Endothelial cell of umbilical vein (primary cell): ENCODE results near the gene REEP1. TPM values are rescaled to one million over a fixed set of nuclear protein-coding genes. Genes with fewer than 3 reads are reported as not detected.

Experiments
- BruUV-seq: library from RNA; stranded (reverse); fragments of 400-500 nt; replicated peaks from 2 replicates; lab custom pipeline; 2021; lab: Mats Ljungman, UMichigan
- CTCF ChIA-PET: fragments of 300-600, 350-600 bp; sonication (Branson Sonifier 250); formaldehyde crosslinking; loops from one replicate; lab custom pipeline; 2021; ENCODE audit warnings: antibody characterized with exemption, inconsistent platforms; lab: Charles Lee
- POLR2A ChIA-PET: fragments of 300-600, 350-600 bp; sonication (Branson Sonifier 250); formaldehyde crosslinking; loops from one replicate; lab custom pipeline; 2021; ENCODE audit warnings: antibody characterized with exemption, inconsistent platforms; lab: Charles Lee
- DNase-seq: peaks from one replicate; pipeline ENCODE4 v3.0.0-alpha.2; 2011; ENCODE audit warnings: low read depth, low spot score
- FAIRE-seq: peaks from 2 replicates; lab custom pipeline; 2011; peaks lifted over from hg19 to GRCh38; lab: Jason Lieb, UNC
- H2AFZ ChIP-seq: 2 replicates; pipeline ENCODE4 v1.6.0; 2012; ENCODE audit warnings: low read depth, low read length, control low read depth, inconsistent platforms
- H3K27ac ChIP-seq: 2 replicates; pipeline ENCODE4 v1.5.1; 2011; ENCODE audit warnings: low read depth, mild to moderate bottlenecking, control low read depth, low read length, moderate library complexity; ENCODE audit not compliant: insufficient read depth
- H3K27me3 ChIP-seq, 2 experiments: 2 replicates each; pipeline versions ENCODE4 v1.6.0 to v1.6.1; 2011; ENCODE audit warnings: low read length in 2 of 2, mixed read lengths in 1 of 2; ENCODE audit not compliant: control insufficient read depth in 2 of 2, insufficient read depth in 2 of 2
- H3K36me3 ChIP-seq, 2 experiments: 2 replicates in 1 of 2; 3 replicates in 1 of 2; pipeline ENCODE4 v1.5.1; 2011; ENCODE audit warnings: low read length in 2 of 2, mild to moderate bottlenecking in 1 of 2, moderate library complexity in 1 of 2; ENCODE audit not compliant: control insufficient read depth in 2 of 2, insufficient read depth in 2 of 2; ENCODE audit errors: extremely low read depth in 1 of 2
- H3K4me1 ChIP-seq: 3 replicates; pipeline ENCODE4 v1.5.1; 2011; ENCODE audit warnings: mild to moderate bottlenecking, low read length; ENCODE audit not compliant: control insufficient read depth, insufficient read depth; ENCODE audit errors: extremely low read depth
- H3K4me2 ChIP-seq: 2 replicates; pipeline ENCODE4 v1.6.1; 2011; ENCODE audit warnings: low read length, control low read depth, mixed read lengths; ENCODE audit not compliant: insufficient read depth
- H3K4me3 ChIP-seq, 3 experiments: fragments of 200-600 bp in 1 of 3; sonication (generic), shearing (Covaris generic) in 1 of 3; replicated peaks in 1 of 3; 2 replicates each; pipeline ENCODE4 v1.5.1; 2011 to 2016; ENCODE audit warnings: control low read depth in 3 of 3, low read length in 3 of 3, mild to moderate bottlenecking in 2 of 3, inconsistent platforms in 1 of 3, low read depth in 1 of 3, moderate library complexity in 1 of 3; ENCODE audit not compliant: insufficient read depth in 1 of 3
- H3K79me2 ChIP-seq: 2 replicates; pipeline ENCODE4 v1.6.0; 2012; ENCODE audit warnings: low read length, inconsistent platforms; ENCODE audit not compliant: control insufficient read depth, insufficient read depth
- H3K9ac ChIP-seq: replicated peaks from 2 replicates; pipeline ENCODE3; 2011; ENCODE audit warnings: low read length, control low read depth; ENCODE audit not compliant: insufficient read depth; ENCODE audit errors: extremely low read depth
- H3K9me1 ChIP-seq: replicated peaks from 3 replicates; pipeline ENCODE4 v1.6.0; 2011; ENCODE audit warnings: mild to moderate bottlenecking, low read length; ENCODE audit not compliant: control insufficient read depth, insufficient read depth; ENCODE audit errors: extremely low read depth
- H3K9me3 ChIP-seq: replicated peaks from 2 replicates; pipeline ENCODE4 v1.5.1; 2012; ENCODE audit warnings: low read length, inconsistent platforms; ENCODE audit not compliant: control insufficient read depth, insufficient read depth
- H4K20me1 ChIP-seq: replicated peaks from 2 replicates; pipeline ENCODE3; 2011; ENCODE audit warnings: mild to moderate bottlenecking, low read length; ENCODE audit not compliant: control insufficient read depth, insufficient read depth; ENCODE audit errors: extremely low read depth
- EZH2 ChIP-seq: IDR thresholded peaks from 2 replicates; pipeline ENCODE4 v1.6.1; 2012; ENCODE audit warnings: borderline replicate concordance, low read depth, mild to moderate bottlenecking, moderate library complexity, low read length, inconsistent platforms; ENCODE audit not compliant: severe bottlenecking
- FOS ChIP-seq: IDR thresholded peaks from 2 replicates; pipeline ENCODE4 v1.6.1; 2011; ENCODE audit warnings: mild to moderate bottlenecking, low read length, moderate library complexity, borderline replicate concordance; ENCODE audit not compliant: insufficient read depth
- GATA2 ChIP-seq: IDR thresholded peaks from 2 replicates; pipeline ENCODE4 v1.7.0; 2011; ENCODE audit warnings: low read depth, mild to moderate bottlenecking, moderate library complexity, mixed read lengths, low read length; ENCODE audit not compliant: insufficient read length, insufficient read depth
- JUN ChIP-seq: IDR thresholded peaks from 2 replicates; pipeline ENCODE4 v1.6.1; 2011; ENCODE audit warnings: borderline replicate concordance, low read depth; ENCODE audit not compliant: insufficient read length, insufficient read depth
- MYC ChIP-seq: IDR thresholded peaks from one replicate; pipeline ENCODE4 v1.6.1; 2011; ENCODE audit warnings: mild to moderate bottlenecking, low read depth, low read length
- POLR2A ChIP-seq: IDR thresholded peaks from 2 replicates; pipeline ENCODE4 v1.6.1; 2012; ENCODE audit warnings: low read depth, mild to moderate bottlenecking, control low read depth, low read length
- POLR2AphosphoS5 ChIP-seq: IDR thresholded peaks from 2 replicates; pipeline ENCODE4 v1.6.1; 2012; ENCODE audit warnings: low read depth, mild to moderate bottlenecking, control low read depth, low read length, moderate library complexity; ENCODE audit not compliant: insufficient read depth
- dilution Hi-C: fragments of 300-500 bp; cut with MboI; formaldehyde crosslinking; loops from one replicate; pipeline ENCODE4 v1.15.0; 2019; ENCODE audit warnings: low sequenced_read_pairs; ENCODE audit not compliant: extremely low pct_ligation_motif_present
- intact Hi-C: fragments of 100-400 bp; cut with micrococcal nuclease; formaldehyde crosslinking; loops from one replicate; pipeline ENCODE4 v1.10.0; 2022
- polyA plus RNA-seq, 4 experiments: library from polyadenylated mRNA; depleted of rRNA in 3 of 4; stranded (reverse) in 3 of 4; unstranded in 1 of 4; fragments of >200 nt; gene quantifications; 2 replicates each; pipeline versions ENCODE4 v1.2.1 to v1.2.3, GENCODE V29; 2011 to 2012; ENCODE audit warnings: missing spikeins in 1 of 4
- total RNA-seq: library from RNA; stranded (reverse); gene quantifications from 2 replicates; pipeline ENCODE4 v1.2.3, GENCODE V29; 2021
- TF ChIP-seq, protein P1 (sequence below), 2 donors: IDR thresholded peaks; 1 replicate in 1 of 2; 2 replicates in 1 of 2; pipeline ENCODE4 v1.5.1; 2011; ENCODE audit warnings: low read length in 2 of 2, mild to moderate bottlenecking in 2 of 2, moderate library complexity in 2 of 2, control low read depth in 1 of 2, inconsistent platforms in 1 of 2, low read depth in 1 of 2; ENCODE audit not compliant: insufficient read depth in 1 of 2; ENCODE audit errors: extremely low read depth in 1 of 2
- TF ChIP-seq, protein P2 (sequence below): IDR thresholded peaks from 2 replicates; pipeline ENCODE4 v1.6.1; 2011; ENCODE audit not compliant: insufficient read depth, insufficient read length

Gene REEP1
- total and polyA plus RNA-seq, 2 donors (not counting 3 experiments of a cell fraction or from before 2014, with no cell fraction given): 0.11 to 0.53 TPM

DNA sequence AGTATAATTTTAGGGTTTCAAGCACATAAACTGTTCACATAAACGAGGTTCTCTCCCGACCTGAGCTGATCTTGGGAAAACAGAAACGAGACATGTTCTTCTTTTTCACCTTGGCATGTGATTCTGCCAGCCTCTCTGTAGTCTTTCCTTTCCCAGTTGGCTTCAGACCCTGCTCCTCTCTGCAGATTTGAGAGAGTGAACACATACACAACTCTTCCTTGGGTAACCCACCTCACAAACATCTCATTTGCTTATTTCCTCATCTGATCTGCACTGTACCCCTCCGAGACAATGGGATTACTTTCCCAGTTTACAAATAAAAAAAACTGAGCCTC lies 46.1 kb downstream of the REEP1 start:
- no peaks in the 10 kb centered on the region for H3K36me3 ChIP-seq
- BruUV-seq: no TSS peak
- no peaks in the 10 kb centered on the region for H3K9me1 ChIP-seq
- dilution Hi-C loops: no loop called here
- FAIRE-seq: no peak
- no peaks in the 10 kb centered on the region for H3K9me3 ChIP-seq
- H3K27me3 ChIP-seq: peaks cover 0 to 8% of the 10 kb centered on the region in 2 experiments
- H3K9ac ChIP-seq: no peak overlapping the region
- no peak overlapping the region for H2AFZ ChIP-seq
- DNase-seq: no peak
- no peaks in the 10 kb centered on the region for H3K4me1 ChIP-seq
- no peak overlapping the region for H3K4me3 ChIP-seq
- no peaks in the 10 kb centered on the region for H3K79me2 ChIP-seq
- no peak overlapping the region for H3K4me2 ChIP-seq
- TF ChIP-seq MYC: no peak
- no peak for TF ChIP-seq POLR2A
- TF ChIP-seq, protein P1, sequence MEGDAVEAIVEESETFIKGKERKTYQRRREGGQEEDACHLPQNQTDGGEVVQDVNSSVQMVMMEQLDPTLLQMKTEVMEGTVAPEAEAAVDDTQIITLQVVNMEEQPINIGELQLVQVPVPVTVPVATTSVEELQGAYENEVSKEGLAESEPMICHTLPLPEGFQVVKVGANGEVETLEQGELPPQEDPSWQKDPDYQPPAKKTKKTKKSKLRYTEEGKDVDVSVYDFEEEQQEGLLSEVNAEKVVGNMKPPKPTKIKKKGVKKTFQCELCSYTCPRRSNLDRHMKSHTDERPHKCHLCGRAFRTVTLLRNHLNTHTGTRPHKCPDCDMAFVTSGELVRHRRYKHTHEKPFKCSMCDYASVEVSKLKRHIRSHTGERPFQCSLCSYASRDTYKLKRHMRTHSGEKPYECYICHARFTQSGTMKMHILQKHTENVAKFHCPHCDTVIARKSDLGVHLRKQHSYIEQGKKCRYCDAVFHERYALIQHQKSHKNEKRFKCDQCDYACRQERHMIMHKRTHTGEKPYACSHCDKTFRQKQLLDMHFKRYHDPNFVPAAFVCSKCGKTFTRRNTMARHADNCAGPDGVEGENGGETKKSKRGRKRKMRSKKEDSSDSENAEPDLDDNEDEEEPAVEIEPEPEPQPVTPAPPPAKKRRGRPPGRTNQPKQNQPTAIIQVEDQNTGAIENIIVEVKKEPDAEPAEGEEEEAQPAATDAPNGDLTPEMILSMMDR (IDR thresholded peaks at IDR 0.05; ENCODE audit: extremely low read depth in 1 of 2, insufficient read depth in 1 of 2, low read depth in 1 of 2, low read length in 2 of 2): no peak
- no peak for TF ChIP-seq GATA2
- TF ChIP-seq POLR2AphosphoS5: no peak
- no peak for TF ChIP-seq EZH2
- no peak for TF ChIP-seq JUN
- TF ChIP-seq FOS: no peak
- TF ChIP-seq, protein P2, sequence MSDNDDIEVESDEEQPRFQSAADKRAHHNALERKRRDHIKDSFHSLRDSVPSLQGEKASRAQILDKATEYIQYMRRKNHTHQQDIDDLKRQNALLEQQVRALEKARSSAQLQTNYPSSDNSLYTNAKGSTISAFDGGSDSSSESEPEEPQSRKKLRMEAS: no peak
- H3K27ac ChIP-seq: no peak overlapping the region
- ChIA-PET CTCF (no interaction called here), POLR2A (no interaction called here)
- intact Hi-C loops: no loop called here
- no peaks in the 10 kb centered on the region for H4K20me1 ChIP-seq
